Hepatocyte (in vitro differentiated cells): Measurements from ENCODE around the gene DCLK2.

Experiments used
- EZH2 ChIP-seq: fragments of 200-600 bp; sonication (generic); IDR thresholded peaks from 2 replicates; pipeline ENCODE4 v1.6.1; 2016; ENCODE audit warnings: antibody characterized with exemption, mild to moderate bottlenecking, borderline replicate concordance
- EZH2phosphoT487 ChIP-seq: fragments of 200-600 bp; sonication (generic); IDR thresholded peaks from one replicate; pipeline ENCODE4 v1.6.1; 2018; ENCODE audit warnings: antibody characterized with exemption, mild to moderate bottlenecking, low read depth, moderate library complexity; ENCODE audit not compliant: unreplicated experiment, severe bottlenecking
- TF ChIP-seq, protein P1 (sequence below): fragments of 200-600 bp; sonication (generic); IDR thresholded peaks from 2 replicates; pipeline ENCODE4 v1.5.1; 2016; ENCODE audit warnings: antibody characterized with exemption, mild to moderate bottlenecking; ENCODE audit not compliant: poor library complexity

DNA sequence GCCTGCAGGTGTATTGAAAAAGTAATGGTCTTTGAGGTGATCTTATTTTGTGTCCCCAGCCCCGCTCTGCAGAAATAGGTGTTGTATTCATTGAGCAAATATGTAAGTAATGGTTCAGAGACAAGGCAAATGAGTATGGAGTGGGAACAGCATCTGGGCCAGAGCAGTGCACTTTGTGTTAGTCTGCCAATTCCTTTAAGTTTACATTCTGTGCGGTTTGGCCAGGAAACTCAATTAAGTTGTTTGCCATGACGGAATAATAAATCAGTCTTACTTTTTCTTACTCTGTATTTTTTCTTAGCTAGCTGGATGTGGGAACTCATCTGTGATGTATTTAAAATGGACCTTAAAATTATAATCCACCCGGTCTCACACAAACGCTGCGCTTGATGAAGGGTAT lies 12.6 kb downstream of the DCLK2 start:
- TF ChIP-seq, protein P1, sequence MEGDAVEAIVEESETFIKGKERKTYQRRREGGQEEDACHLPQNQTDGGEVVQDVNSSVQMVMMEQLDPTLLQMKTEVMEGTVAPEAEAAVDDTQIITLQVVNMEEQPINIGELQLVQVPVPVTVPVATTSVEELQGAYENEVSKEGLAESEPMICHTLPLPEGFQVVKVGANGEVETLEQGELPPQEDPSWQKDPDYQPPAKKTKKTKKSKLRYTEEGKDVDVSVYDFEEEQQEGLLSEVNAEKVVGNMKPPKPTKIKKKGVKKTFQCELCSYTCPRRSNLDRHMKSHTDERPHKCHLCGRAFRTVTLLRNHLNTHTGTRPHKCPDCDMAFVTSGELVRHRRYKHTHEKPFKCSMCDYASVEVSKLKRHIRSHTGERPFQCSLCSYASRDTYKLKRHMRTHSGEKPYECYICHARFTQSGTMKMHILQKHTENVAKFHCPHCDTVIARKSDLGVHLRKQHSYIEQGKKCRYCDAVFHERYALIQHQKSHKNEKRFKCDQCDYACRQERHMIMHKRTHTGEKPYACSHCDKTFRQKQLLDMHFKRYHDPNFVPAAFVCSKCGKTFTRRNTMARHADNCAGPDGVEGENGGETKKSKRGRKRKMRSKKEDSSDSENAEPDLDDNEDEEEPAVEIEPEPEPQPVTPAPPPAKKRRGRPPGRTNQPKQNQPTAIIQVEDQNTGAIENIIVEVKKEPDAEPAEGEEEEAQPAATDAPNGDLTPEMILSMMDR: no peak
- TF ChIP-seq EZH2phosphoT487 (no peak), EZH2 (no peak)
